GM12873 (cell line): ENCODE results near the gene LAMA5.

Experiments used
- CTCF ChIP-seq: IDR thresholded peaks from 2 replicates; pipeline ENCODE4 v1.5.1; 2012; ENCODE audit warnings: low read depth, mild to moderate bottlenecking, moderate library complexity, low read length, control low read depth; ENCODE audit not compliant: insufficient read depth; ENCODE audit errors: missing control alignments

LAMA5 gene

GRCh38 chr20:62395311-62396242 is 28.5 kb upstream of the LAMA5 start:
- no peak for TF ChIP-seq CTCF

- TF ChIP-seq CTCF, result no peak
Observed at GRCh38 chr20:62394248-62395245, 27.4 kb upstream of the LAMA5 start.

DNA sequence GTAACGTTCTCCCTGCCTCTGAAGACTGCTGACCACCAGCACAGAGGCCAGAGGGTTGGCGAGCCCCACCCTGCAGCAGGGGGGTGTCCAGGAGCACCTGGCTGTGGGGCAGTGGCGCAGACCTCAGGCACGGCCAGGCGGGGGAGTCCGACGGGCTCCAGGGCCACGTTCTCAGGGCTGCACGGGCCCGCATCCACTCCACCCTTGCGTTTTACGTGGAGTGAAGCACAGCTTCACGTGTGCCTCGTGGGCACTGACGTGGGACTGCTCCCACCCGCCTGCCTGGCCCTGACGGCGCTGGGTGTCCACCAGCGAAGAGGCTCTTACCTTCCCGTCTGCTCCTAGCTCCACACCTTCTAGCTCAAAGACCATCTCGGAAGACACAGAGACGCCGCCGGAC is 26.7 kb upstream of the LAMA5 start:
- no peak for TF ChIP-seq CTCF

GRCh38 chr20:62393335-62393665 is 26.2 kb upstream of the LAMA5 start:
- TF ChIP-seq CTCF, result no peak

GRCh38 chr20:62392621-62393334 is 25.7 kb upstream of the LAMA5 start:
- TF ChIP-seq CTCF, result no peak

DNA sequence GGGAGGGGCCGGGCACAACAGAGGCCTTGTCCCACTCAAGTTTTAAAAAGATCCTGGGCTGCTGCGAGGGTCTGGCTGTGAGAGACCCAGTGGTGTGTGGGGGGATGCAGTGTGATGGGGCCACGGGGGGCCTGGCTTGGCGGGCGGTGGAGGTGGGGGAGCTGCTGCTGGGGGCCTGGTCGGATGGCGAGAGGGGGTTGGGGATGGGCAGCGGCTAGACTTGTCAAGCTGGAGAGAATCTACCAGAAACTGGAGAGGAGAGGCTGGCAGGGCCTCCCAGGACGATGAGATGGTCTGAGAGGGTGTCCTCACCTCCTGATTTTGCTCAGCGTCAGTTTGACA is 24.9 kb upstream of the LAMA5 start:
- TF ChIP-seq CTCF, result no peak
